ENCODE measurements around the gene KANTR. TPM values are rescaled to one million over a fixed set of nuclear protein-coding genes. Genes with fewer than 3 reads are reported as not detected.
"Not testable (repeated sequence)": the region's sequence is repeated elsewhere in the genome, so short reads cannot be mapped to it uniquely, and the experiment has no call there.

Gene KANTR
- total RNA-seq, 1 donor from 2014 or later = 35.8 TPM

DNA sequence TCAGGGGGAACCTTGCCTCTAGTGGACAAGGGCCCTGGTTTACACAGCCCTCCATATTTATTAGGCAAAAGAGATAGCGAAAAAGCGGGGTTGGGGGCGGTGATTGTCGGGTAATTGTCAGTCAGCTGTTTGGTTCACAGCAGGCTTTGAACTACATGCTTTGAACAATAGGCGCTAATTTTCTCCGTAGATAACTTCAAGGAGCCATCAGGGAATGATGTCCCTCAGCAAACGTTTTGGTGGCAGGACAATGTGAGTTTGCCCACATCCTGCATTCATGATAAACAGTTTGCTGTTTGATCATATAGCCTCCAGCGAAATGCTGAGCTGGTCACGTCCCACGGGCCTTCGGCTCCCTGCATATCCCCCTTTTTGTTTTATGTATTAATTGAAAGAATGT lies 65.2 kb downstream of the KANTR start:
- Histone ChIP-seq H3K27me3 (no peaks in the 10 kb centered on the region), H3K4me3 (no peak overlapping the region), H3K4me1 (no peaks in the 10 kb centered on the region), H3K36me3 (no peaks in the 10 kb centered on the region), H3K9me3 (no peaks in the 10 kb centered on the region), H3K27ac (no peak overlapping the region)
- TF ChIP-seq, protein P1, sequence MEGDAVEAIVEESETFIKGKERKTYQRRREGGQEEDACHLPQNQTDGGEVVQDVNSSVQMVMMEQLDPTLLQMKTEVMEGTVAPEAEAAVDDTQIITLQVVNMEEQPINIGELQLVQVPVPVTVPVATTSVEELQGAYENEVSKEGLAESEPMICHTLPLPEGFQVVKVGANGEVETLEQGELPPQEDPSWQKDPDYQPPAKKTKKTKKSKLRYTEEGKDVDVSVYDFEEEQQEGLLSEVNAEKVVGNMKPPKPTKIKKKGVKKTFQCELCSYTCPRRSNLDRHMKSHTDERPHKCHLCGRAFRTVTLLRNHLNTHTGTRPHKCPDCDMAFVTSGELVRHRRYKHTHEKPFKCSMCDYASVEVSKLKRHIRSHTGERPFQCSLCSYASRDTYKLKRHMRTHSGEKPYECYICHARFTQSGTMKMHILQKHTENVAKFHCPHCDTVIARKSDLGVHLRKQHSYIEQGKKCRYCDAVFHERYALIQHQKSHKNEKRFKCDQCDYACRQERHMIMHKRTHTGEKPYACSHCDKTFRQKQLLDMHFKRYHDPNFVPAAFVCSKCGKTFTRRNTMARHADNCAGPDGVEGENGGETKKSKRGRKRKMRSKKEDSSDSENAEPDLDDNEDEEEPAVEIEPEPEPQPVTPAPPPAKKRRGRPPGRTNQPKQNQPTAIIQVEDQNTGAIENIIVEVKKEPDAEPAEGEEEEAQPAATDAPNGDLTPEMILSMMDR (IDR thresholded peaks at IDR 0.05) = no peak
- no peak for TF ChIP-seq POLR2AphosphoS5 (IDR thresholded peaks at IDR 0.05; ENCODE audit: insufficient read depth in 1 of 2, low read depth in 1 of 2)
- intact Hi-C loops (cut with DNase I) = no loop called here
- DNase-seq (ENCODE audit: extremely low spot score in 2 of 2) = no peak

DNA sequence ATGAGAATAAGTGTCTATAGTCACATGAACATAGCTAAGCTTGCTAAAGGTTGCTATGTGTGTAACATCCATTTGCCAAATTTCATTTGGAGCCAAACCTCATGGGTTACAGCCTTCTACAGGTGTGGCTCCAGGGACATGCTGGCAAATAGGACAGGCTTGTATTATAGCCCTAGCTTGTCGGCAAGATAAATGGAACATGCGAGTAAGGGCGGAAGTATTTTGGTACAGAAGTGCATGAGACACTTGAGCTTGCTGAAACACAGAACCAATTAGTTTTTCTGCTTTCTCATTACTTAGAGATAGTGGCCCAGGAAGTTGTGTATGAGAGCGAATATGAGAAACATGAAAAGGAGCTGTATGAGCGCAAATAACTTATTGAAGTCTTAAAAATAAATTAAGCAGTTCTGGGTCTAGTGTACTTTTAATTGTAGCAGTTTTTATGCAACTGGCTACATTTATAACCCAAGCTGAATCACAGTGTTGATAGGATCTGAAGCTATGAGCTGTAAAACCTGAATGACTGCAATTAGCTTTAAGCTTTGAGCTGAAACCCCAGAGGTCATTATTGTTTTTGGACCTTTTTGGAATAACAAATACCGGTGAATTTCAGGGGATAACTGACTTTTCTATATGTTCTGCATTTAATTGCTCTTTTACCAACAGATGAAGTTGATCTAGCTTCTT lies 66.5 kb downstream of the KANTR start:
- no peaks in the 10 kb centered on the region for H3K27me3 ChIP-seq
- no peaks in the 10 kb centered on the region for H3K36me3 ChIP-seq
- intact Hi-C loops (cut with DNase I) = no loop called here
- no peak for TF ChIP-seq POLR2A (IDR thresholded peaks at IDR 0.05)
- no peak for TF ChIP-seq POLR2AphosphoS5 (IDR thresholded peaks at IDR 0.05; ENCODE audit: insufficient read depth in 1 of 2, low read depth in 1 of 2)
- TF ChIP-seq, protein P1 (IDR thresholded peaks at IDR 0.05) = no peak
- no peaks in the 10 kb centered on the region for H3K4me1 ChIP-seq
- H3K9me3 ChIP-seq = no peaks in the 10 kb centered on the region
- no peak overlapping the region for H3K4me3 ChIP-seq
- H3K27ac ChIP-seq = no peak overlapping the region
- DNase-seq (ENCODE audit: extremely low spot score in 2 of 2) = no peak

DNA sequence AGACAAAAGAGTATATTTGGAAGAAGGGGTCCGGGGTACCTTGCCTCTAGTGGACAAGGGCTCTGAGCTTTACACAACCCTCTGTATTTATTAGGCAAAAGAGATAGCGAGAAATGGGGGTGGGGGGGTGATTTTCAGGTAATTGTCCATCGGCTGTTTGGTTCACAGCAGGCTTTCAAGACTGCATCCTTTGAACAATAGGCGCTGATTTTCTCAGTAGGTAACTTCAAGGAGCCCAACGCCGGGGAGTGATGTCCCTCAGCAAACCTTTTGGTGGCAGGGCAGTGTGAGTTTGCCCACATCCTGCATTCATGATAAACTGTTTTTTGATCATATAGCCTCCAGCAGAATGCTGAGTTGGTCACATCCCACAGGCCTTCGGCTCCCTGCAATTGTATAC lies 69.5 kb downstream of the KANTR start:
- Histone ChIP-seq H3K36me3 (no peaks in the 10 kb centered on the region), H3K27ac (no peak overlapping the region), H3K4me1 (no peaks in the 10 kb centered on the region), H3K27me3 (no peaks in the 10 kb centered on the region), H3K4me3 (no peak overlapping the region), H3K9me3 (no peaks in the 10 kb centered on the region)
- DNase-seq (ENCODE audit: extremely low spot score in 2 of 2) = no peak
- TF ChIP-seq POLR2AphosphoS5 (IDR thresholded peaks at IDR 0.05; ENCODE audit: insufficient read depth in 1 of 2, low read depth in 1 of 2) (no peak), POLR2A (IDR thresholded peaks at IDR 0.05) (no peak)
- TF ChIP-seq, protein P1 (IDR thresholded peaks at IDR 0.05) = no peak
- intact Hi-C loops (cut with DNase I) = no loop called here

DNA sequence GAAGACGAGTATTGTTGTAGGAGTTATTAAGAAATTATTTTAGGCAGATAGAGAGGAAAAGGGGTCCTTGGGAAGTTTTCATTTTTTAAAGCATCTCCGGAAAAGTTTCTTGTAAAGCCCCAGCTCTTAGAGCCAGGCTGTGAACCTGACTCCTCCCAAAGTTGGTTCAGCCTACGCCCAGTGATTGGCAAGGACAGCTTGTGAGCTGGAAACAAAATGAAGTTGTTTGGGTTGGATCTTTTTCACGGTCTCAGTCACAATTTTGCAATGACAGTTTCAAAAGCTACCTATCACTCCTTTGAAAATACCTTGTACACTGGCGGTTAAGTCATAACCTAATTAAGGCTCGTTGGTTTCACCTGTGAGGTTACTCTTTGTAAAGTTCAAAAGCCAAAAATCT lies 70.6 kb downstream of the KANTR start:
- DNase-seq (ENCODE audit: extremely low spot score in 2 of 2) = not testable (repeated sequence)

DNA sequence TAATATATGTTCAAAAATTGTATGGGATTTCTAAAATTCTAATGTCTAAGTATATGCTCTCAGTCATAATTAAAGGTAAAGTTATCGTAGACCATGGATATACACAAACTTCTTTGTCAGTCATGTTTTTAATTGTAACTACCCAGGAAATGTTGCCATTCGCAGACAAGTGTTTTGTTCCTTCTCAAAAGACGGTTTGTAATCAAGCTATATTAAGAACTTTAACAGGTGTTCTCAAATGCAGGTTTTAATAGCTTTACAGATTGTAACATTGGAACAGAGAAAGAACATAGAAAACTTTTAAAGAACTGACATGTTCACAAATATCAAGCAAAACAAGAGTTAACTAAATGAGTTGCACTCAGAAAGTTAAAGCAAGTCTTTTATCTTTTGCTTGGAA lies 72.2 kb downstream of the KANTR start:
- Histone ChIP-seq H3K9me3 (no peaks in the 10 kb centered on the region), H3K4me1 (no peaks in the 10 kb centered on the region), H3K36me3 (no peaks in the 10 kb centered on the region), H3K4me3 (no peak overlapping the region), H3K27ac (no peak overlapping the region), H3K27me3 (no peaks in the 10 kb centered on the region)
- DNase-seq (ENCODE audit: extremely low spot score in 2 of 2) = no peak
- TF ChIP-seq POLR2AphosphoS5 (IDR thresholded peaks at IDR 0.05; ENCODE audit: insufficient read depth in 1 of 2, low read depth in 1 of 2) (no peak), POLR2A (IDR thresholded peaks at IDR 0.05) (no peak)
- TF ChIP-seq, protein P1 (IDR thresholded peaks at IDR 0.05) = no peak
- intact Hi-C loops (cut with DNase I) = no loop called here

More for the DNA sequence above, 70.6 kb downstream of the KANTR start:
- intact Hi-C loops (cut with DNase I); H3K27ac ChIP-seq; H3K9me3 ChIP-seq; H3K36me3 ChIP-seq; H3K4me1 ChIP-seq; H3K27me3 ChIP-seq; H3K4me3 ChIP-seq: not testable (repeated sequence)
